T-cell (primary cell): Measurements from ENCODE around the gene ECI1. TPM values are rescaled to one million over a fixed set of nuclear protein-coding genes. Genes with fewer than 3 reads are reported as not detected.

Experiments used
- ATAC-seq, 4 experiments: fragments of 200-7000 bp in 3 of 4; fragments of 150-1000 bp in 1 of 4; cut with Tn5 transposase; replicated peaks in 1 of 4; 1 replicate in 3 of 4; 2 replicates in 1 of 4; pipeline ENCODE4 v1.10.0; 2021; ENCODE audit warnings: moderate library complexity in 3 of 4, mild to moderate bottlenecking in 2 of 4, moderate number of reproducible peaks in 1 of 4
- CTCF ChIA-PET, 2 donors: fragments of 300-600 bp; sonication (Branson Sonifier 250); formaldehyde crosslinking; loops; one replicate each; lab custom pipeline; 2022; ENCODE audit warnings: antibody characterized with exemption in 2 of 2; lab: Charles Lee
- POLR2A ChIA-PET, 2 donors: fragments of 300-600 bp; sonication (Branson Sonifier 250); formaldehyde crosslinking; loops; one replicate each; lab custom pipeline; 2022; ENCODE audit warnings: antibody characterized with exemption in 2 of 2; lab: Charles Lee
- DNase-seq, 35 experiments: peaks; one replicate each; pipeline versions ENCODE4 v3.0.0 to v3.0.0-alpha.2; 2013 to 2023
- H3K27ac ChIP-seq: one replicate; pipeline ENCODE4 v1.5.1; 2013; ENCODE audit warnings: low read length
- H3K27me3 ChIP-seq, 2 experiments: replicated peaks in 1 of 2; 1 replicate in 1 of 2; 2 replicates in 1 of 2; pipeline versions ENCODE4 v1.6.1 to v1.7.0; 2013; ENCODE audit warnings: low read length in 1 of 2, mixed read lengths in 1 of 2; ENCODE audit not compliant: control insufficient read depth in 2 of 2, insufficient read depth in 2 of 2; ENCODE audit errors: extremely low read depth in 1 of 2
- H3K36me3 ChIP-seq, 2 donors: 1 replicate in 1 of 2; 2 replicates in 1 of 2; pipeline versions ENCODE4 v1.6.1 to v1.7.0; 2013; ENCODE audit warnings: low read length in 1 of 2; ENCODE audit not compliant: control insufficient read depth in 2 of 2, insufficient read depth in 1 of 2; ENCODE audit errors: extremely low read depth in 1 of 2
- H3K4me1 ChIP-seq, 2 experiments: 1 replicate in 1 of 2; 2 replicates in 1 of 2; pipeline versions ENCODE4 v1.6.1 to v1.7.0; 2013; ENCODE audit warnings: low read length in 2 of 2, mixed read lengths in 1 of 2; ENCODE audit not compliant: insufficient read depth in 2 of 2, control insufficient read depth in 1 of 2; ENCODE audit errors: extremely low read depth in 1 of 2
- H3K4me3 ChIP-seq, 2 donors: 1 replicate in 1 of 2; 2 replicates in 1 of 2; pipeline versions ENCODE4 v1.5.1 to v1.7.0; 2013; ENCODE audit warnings: mild to moderate bottlenecking in 2 of 2, low read length in 1 of 2, moderate library complexity in 1 of 2; ENCODE audit not compliant: control insufficient read depth in 1 of 2; ENCODE audit errors: extremely low read depth in 1 of 2
- H3K9me3 ChIP-seq: 2 replicates; pipeline ENCODE4 v1.7.0; 2013
- H3K27ac Mint-ChIP-seq, 2 donors: one replicate each; pipeline ENCODE4 v1.8.0; 2020 to 2021; ENCODE audit warnings: mild to moderate bottlenecking in 2 of 2, mixed read lengths in 2 of 2
- H3K27me3 Mint-ChIP-seq, 2 donors: one replicate each; pipeline ENCODE4 v1.8.0; 2021 to 2022; ENCODE audit warnings: mixed read lengths in 2 of 2
- H3K36me3 Mint-ChIP-seq: one replicate; pipeline ENCODE4 v1.8.0; 2021; ENCODE audit warnings: mixed read lengths
- H3K4me1 Mint-ChIP-seq, 3 donors: one replicate each; pipeline ENCODE4 v1.8.0; 2020 to 2022; ENCODE audit warnings: mixed read lengths in 3 of 3, mild to moderate bottlenecking in 1 of 3
- H3K4me3 Mint-ChIP-seq, 3 donors: one replicate each; pipeline ENCODE4 v1.8.0; 2020 to 2022; ENCODE audit warnings: mild to moderate bottlenecking in 3 of 3, mixed read lengths in 3 of 3, moderate library complexity in 3 of 3
- H3K9me3 Mint-ChIP-seq, 3 donors: one replicate each; pipeline ENCODE4 v1.8.0; 2020 to 2022; ENCODE audit warnings: mixed read lengths in 3 of 3
- WGBS: methylation state at CpG from one replicate; pipeline ENCODE4 v1.1.5; 2013; ENCODE audit warnings: missing lambda C conversion rate; ENCODE audit not compliant: insufficient coverage; 5-methylcytosine and 5-hydroxymethylcytosine counted together
- total RNA-seq, 35 experiments: library from RNA in 6 of 35; stranded (reverse) in 6 of 35; fragments of 120-200 nt in 1 of 35; gene quantifications; one replicate each; pipeline versions ENCODE4 v1.2.1 to v1.2.4 and lab custom pipeline; 2013 to 2026

The ECI1 gene
- total RNA-seq, 5 donors from 2014 or later (not counting 1 experiment from before 2014, with no cell fraction given) = 17.0 to 40.1 (median 37.7) TPM

DNA sequence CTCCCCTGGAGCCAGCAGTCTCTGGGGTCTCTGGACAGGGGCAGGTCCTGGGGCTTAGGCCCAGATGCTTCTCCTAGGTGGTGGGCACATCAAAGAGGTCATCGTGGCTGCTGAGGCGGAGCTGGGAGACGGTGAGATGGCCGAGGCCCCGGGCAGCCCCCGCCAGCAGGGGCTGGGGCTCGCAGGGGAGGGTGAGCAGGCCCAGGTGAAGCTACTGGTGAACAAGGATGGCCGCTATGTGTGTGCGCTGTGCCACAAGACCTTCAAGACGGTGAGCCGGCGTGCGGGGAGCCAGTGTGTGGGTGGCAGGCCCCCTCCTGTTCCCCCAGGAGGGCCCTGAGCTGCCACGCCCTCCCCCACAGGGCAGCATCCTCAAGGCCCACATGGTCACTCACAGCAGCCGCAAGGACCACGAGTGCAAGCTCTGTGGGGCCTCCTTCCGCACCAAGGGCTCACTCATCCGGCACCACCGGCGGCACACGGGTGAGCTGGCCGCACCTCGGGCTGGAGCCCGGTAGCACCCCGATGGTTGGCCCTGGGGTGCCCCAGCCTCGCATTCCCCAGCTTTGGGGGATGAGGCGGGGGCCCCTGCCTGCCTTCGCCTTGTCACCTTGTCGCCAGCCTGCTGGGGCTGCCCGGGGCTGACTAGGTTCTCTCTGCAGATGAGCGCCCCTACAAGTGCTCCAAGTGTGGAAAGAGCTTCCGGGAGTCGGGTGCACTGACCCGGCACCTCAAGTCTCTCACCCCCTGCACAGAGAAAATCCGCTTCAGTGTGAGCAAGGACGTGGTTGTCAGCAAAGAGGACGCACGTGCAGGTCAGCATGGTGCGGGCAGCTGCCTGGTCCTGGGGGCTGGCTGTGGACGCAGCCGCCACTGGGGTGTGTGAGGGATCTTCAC, 19.0 kb downstream of the ECI1 start:
- H3K4me3 Mint-ChIP-seq = no peak overlapping the region
- CTCF ChIA-PET = no interaction called here
- peaks cover 37 to 68% of the 10 kb centered on the region in 2 donors for H3K36me3 ChIP-seq
- peaks cover 2 to 12% of the 10 kb centered on the region in 2 experiments for H3K4me1 ChIP-seq
- no peaks in the 10 kb centered on the region for H3K9me3 Mint-ChIP-seq
- H3K27ac Mint-ChIP-seq = no peak overlapping the region
- peaks cover 30% of the 10 kb centered on the region for H3K36me3 Mint-ChIP-seq
- no peaks in the 10 kb centered on the region for H3K9me3 ChIP-seq
- POLR2A ChIA-PET = no interaction called here
- no peak overlapping the region for H3K27ac ChIP-seq
- no peak overlapping the region for H3K4me3 ChIP-seq
- H3K4me1 Mint-ChIP-seq = peaks cover 0 to 2% (median 1%) of the 10 kb centered on the region in 3 donors
- peaks cover 0 to 40% of the 10 kb centered on the region in 2 experiments for H3K27me3 ChIP-seq
- no peak for DNase-seq
- no peak for ATAC-seq
- WGBS = 92% methylated on average over 23 of the region's 41 CpGs
- H3K27me3 Mint-ChIP-seq = peaks cover 0 to 4% of the 10 kb centered on the region in 2 donors

DNA sequence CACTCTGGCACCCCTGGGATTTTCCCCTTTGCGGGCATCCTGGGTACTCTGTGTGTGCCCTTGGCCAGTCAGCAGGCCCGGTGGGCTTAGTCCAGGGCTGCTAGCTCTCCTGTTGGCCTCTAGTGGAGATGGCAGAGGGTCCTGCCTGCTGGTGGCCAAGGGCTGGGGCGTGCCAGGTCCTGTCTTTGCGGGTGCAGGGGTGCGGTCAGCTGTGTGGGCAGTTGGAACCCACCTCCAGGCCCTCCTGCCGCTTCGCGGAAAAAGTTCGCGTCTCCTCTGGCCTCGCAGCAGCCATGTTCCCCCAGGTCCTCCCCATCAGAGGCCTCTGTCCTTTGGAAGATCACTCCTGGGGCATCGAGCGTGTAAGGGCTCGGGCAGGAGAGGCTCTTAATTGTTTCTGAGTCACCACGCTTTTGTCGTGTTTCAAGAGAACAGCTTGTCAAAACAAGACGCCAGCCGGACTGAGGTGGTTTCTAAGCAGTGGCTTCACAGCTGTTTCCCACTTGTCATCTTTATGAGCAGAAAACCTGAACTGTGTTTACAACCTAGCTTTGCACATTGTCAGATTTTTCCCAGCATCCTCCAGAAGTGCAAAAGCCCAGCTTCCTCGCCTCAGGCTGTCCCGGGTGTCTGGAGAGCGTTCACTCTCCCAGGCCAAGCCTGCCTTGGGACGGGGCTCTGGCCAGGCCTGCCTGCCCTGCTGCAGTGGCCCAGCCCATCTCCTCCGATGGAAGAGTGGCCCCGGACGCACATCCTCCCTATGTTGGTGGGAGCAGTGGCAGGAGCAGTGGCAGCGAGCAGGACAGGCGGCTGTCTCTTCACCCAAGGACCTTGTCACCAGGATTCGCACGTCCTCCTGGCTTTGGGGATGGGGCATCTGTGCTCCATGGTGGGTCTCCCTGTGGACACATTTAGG, 20.1 kb downstream of the ECI1 start:
- Mint-ChIP-seq H3K4me1 (peaks cover 3 to 11% (median 6%) of the 10 kb centered on the region in 3 donors), H3K27ac (no peak overlapping the region), H3K36me3 (peaks cover 30% of the 10 kb centered on the region), H3K27me3 (peaks cover 0 to 4% of the 10 kb centered on the region in 2 donors), H3K9me3 (no peaks in the 10 kb centered on the region), H3K4me3 (no peak overlapping the region)
- Histone ChIP-seq H3K4me3 (no peak overlapping the region), H3K27me3 (peaks cover 0 to 37% of the 10 kb centered on the region in 2 experiments), H3K4me1 (peaks cover 2 to 4% of the 10 kb centered on the region in 2 experiments), H3K9me3 (no peaks in the 10 kb centered on the region), H3K27ac (no peak overlapping the region), H3K36me3 (peaks cover 39 to 68% of the 10 kb centered on the region in 2 donors)
- POLR2A ChIA-PET = no interaction called here
- ATAC-seq (no peak), DNase-seq (no peak)
- CTCF ChIA-PET = no interaction called here
- 88% methylated on average over 25 of the region's 29 CpGs for WGBS

- H3K36me3 ChIP-seq = peaks cover 35 to 66% of the 10 kb centered on the region in 2 donors
- no peak for DNase-seq
- ATAC-seq = no peak
- no peak overlapping the region for H3K27ac ChIP-seq
- WGBS = 93% methylated on average over 13 of the region's 13 CpGs
- H3K4me3 ChIP-seq = no peak overlapping the region
- no peak overlapping the region for H3K4me3 Mint-ChIP-seq
- H3K27me3 Mint-ChIP-seq = peaks cover 0 to 3% of the 10 kb centered on the region in 2 donors
- H3K36me3 Mint-ChIP-seq = peaks cover 28% of the 10 kb centered on the region
- H3K4me1 Mint-ChIP-seq = peaks cover 6 to 14% (median 7%) of the 10 kb centered on the region in 3 donors
- H3K9me3 Mint-ChIP-seq = no peaks in the 10 kb centered on the region
- H3K27ac Mint-ChIP-seq = no peak overlapping the region
- ChIA-PET POLR2A (interaction anchor here in 1 of 2 donors (0.6 kb wide), 1 partner anchor 691 kb away, joined by 4 read pairs; no protein-coding TSS in a partner anchor), CTCF (no interaction called here)
- peaks cover 0 to 28% of the 10 kb centered on the region in 2 experiments for H3K27me3 ChIP-seq
- H3K4me1 ChIP-seq = peaks cover 0 to 6% of the 10 kb centered on the region in 2 experiments
- H3K9me3 ChIP-seq = no peaks in the 10 kb centered on the region
Observed at GRCh38 chr16:2230376-2230775, 21.0 kb downstream of the ECI1 start.

DNA sequence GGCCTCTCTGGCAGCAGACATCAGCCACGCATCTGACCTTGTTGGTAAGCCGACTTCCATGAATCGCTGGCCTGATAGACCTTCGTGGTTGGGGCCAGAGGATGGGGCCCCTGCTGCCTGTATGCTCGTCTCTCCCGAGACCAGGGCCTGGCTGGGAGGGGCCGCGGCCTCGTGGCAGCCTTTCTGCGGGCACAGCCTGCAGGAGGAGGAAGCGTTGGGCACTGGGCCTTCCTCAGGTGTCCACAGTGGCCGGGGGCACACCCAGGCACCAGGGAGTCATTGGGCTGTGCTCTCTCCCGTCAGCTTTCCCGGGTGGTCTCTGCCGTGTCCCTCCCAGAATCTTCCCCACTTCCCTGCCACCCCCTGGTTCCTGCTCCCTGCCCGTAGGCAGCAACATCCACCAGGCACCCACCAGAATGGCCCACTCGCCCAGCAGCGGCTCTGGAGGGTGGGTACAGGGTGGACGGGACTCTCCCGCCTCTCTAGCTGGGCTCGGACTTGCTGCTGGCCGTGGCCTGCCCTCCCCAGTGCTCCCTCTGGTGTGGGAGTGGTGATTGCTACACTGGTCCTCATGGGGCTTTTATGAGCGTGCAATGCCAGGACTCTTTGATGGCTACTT, 21.6 kb downstream of the ECI1 start:
- CTCF ChIA-PET = no interaction called here
- Histone ChIP-seq H3K4me1 (peaks cover 3 to 11% of the 10 kb centered on the region in 2 experiments), H3K36me3 (peaks cover 31 to 62% of the 10 kb centered on the region in 2 donors), H3K4me3 (no peak overlapping the region), H3K27me3 (peaks cover 0 to 26% of the 10 kb centered on the region in 2 experiments), H3K9me3 (no peaks in the 10 kb centered on the region), H3K27ac (no peak overlapping the region)
- Mint-ChIP-seq H3K36me3 (peaks cover 23% of the 10 kb centered on the region), H3K27me3 (no peaks in the 10 kb centered on the region), H3K27ac (no peak overlapping the region), H3K4me1 (peaks cover 6 to 18% (median 12%) of the 10 kb centered on the region in 3 donors), H3K9me3 (no peaks in the 10 kb centered on the region), H3K4me3 (no peak overlapping the region)
- POLR2A ChIA-PET = no interaction called here
- 95% methylated on average over 12 of the region's 23 CpGs for WGBS
- DNase-seq (no peak), ATAC-seq (no peak)

DNA sequence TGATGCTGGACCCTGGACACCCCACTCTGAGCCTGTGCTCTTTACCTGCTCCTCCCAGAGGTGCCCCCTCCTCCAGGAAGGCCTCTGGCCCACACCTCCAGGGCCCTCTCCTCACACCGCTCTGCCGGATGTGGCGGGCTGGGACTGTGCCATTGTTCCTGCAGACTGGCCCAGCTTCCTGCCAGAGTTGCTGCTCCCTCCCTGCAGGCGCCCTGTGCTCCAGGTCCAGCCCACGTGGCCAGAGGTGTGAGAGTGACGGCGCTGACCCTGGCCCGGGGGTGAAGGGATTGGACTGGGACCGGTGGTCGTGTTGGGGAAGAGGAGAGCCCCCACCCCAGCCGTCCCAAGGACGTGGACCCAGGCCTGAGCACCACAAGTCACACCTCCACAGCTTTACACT, 22.3 kb downstream of the ECI1 start:
- Histone ChIP-seq H3K4me3 (no peak overlapping the region), H3K27me3 (peaks cover 0 to 26% of the 10 kb centered on the region in 2 experiments), H3K4me1 (peaks cover 3 to 18% of the 10 kb centered on the region in 2 experiments), H3K9me3 (no peaks in the 10 kb centered on the region), H3K36me3 (peaks cover 31 to 58% of the 10 kb centered on the region in 2 donors), H3K27ac (no peak overlapping the region)
- no peak overlapping the region for H3K27ac Mint-ChIP-seq
- H3K27me3 Mint-ChIP-seq = no peaks in the 10 kb centered on the region
- ATAC-seq (no peak), DNase-seq (no peak)
- H3K36me3 Mint-ChIP-seq = peaks cover 22% of the 10 kb centered on the region
- H3K4me3 Mint-ChIP-seq = no peak overlapping the region
- peaks cover 6 to 25% (median 18%) of the 10 kb centered on the region in 3 donors for H3K4me1 Mint-ChIP-seq
- WGBS = 95% methylated on average over 7 of the region's 12 CpGs
- no peaks in the 10 kb centered on the region for H3K9me3 Mint-ChIP-seq
- CTCF ChIA-PET = no interaction called here
- POLR2A ChIA-PET = no interaction called here
